Breast epithelium (tissue), 3 donors: ENCODE data around the gene ACAA1.

Experiments used
- POLR2A ChIP-seq: fragments of 450-650 bp; IDR thresholded peaks from one replicate; pipeline ENCODE4 v1.6.1; 2016; ENCODE audit warnings: antibody characterized with exemption, mild to moderate bottlenecking, moderate library complexity
- POLR2AphosphoS5 ChIP-seq, 3 donors: sonication (generic); formaldehyde crosslinking; IDR thresholded peaks; one replicate each; pipeline ENCODE4 v1.6.1; 2017; ENCODE audit warnings: antibody characterized with exemption in 3 of 3
- TF ChIP-seq, protein P1 (sequence below), 3 donors: fragments of 450-650 bp; IDR thresholded peaks; one replicate each; pipeline ENCODE4 v1.5.1; 2016 to 2017; ENCODE audit warnings: antibody characterized with exemption in 3 of 3, mild to moderate bottlenecking in 3 of 3, moderate library complexity in 3 of 3

DNA sequence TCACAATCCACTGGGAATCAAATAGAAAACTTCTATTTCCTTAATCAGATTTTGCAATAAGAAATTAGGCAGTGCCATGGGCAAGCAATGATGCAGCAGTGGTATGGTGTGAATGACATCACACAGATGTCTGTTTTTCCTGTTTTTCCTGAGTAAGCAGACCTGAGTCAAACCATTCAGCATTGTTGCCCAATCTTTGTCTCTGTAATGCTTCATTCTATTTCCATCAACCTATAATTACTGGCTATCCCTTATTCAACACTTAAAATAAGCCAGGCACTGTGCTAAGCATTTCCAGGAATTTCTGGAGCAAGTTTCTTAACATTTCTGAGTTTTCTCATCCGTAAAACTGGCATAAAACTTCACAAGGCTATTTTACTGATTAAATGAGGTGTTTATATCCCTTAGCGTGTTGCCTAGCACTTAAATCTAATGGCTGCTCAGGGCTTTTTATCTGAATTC, 17.1 kb upstream of the ACAA1 start:
- TF ChIP-seq, protein P1, sequence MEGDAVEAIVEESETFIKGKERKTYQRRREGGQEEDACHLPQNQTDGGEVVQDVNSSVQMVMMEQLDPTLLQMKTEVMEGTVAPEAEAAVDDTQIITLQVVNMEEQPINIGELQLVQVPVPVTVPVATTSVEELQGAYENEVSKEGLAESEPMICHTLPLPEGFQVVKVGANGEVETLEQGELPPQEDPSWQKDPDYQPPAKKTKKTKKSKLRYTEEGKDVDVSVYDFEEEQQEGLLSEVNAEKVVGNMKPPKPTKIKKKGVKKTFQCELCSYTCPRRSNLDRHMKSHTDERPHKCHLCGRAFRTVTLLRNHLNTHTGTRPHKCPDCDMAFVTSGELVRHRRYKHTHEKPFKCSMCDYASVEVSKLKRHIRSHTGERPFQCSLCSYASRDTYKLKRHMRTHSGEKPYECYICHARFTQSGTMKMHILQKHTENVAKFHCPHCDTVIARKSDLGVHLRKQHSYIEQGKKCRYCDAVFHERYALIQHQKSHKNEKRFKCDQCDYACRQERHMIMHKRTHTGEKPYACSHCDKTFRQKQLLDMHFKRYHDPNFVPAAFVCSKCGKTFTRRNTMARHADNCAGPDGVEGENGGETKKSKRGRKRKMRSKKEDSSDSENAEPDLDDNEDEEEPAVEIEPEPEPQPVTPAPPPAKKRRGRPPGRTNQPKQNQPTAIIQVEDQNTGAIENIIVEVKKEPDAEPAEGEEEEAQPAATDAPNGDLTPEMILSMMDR (IDR thresholded peaks at IDR 0.05): no peak
- TF ChIP-seq POLR2A (no peak), POLR2AphosphoS5 (IDR thresholded peaks at IDR 0.05) (peak in 1 of 3 donors; percentile 70)
